ENCODE data around the gene CCT7.

DNA sequence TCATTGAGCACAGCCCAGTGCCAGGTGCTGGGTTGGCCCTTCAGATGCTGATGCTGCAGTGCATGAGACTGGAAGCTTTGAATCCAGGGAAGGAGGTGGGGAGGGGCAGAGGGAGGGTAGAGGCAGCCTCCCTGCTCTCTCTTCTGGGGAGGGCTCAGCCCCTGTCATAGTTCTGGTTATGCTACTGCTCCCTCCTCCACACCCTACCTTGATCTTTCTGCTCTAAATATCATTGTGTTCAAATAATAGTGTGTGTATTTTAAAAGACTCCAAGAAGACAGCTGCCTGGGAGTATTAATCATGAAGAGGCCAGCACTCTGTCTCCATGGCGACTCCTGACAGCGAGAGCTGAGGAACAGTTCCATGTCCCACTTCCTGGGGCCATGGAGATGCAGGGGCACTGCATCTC lies 63.0 kb downstream of the CCT7 start:
- TF ChIP-seq, protein P1, sequence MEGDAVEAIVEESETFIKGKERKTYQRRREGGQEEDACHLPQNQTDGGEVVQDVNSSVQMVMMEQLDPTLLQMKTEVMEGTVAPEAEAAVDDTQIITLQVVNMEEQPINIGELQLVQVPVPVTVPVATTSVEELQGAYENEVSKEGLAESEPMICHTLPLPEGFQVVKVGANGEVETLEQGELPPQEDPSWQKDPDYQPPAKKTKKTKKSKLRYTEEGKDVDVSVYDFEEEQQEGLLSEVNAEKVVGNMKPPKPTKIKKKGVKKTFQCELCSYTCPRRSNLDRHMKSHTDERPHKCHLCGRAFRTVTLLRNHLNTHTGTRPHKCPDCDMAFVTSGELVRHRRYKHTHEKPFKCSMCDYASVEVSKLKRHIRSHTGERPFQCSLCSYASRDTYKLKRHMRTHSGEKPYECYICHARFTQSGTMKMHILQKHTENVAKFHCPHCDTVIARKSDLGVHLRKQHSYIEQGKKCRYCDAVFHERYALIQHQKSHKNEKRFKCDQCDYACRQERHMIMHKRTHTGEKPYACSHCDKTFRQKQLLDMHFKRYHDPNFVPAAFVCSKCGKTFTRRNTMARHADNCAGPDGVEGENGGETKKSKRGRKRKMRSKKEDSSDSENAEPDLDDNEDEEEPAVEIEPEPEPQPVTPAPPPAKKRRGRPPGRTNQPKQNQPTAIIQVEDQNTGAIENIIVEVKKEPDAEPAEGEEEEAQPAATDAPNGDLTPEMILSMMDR (IDR thresholded peaks at IDR 0.05; ENCODE audit: poor library complexity, severe bottlenecking) = no peak
- TF ChIP-seq REST (IDR thresholded peaks at IDR 0.05; ENCODE audit: borderline replicate concordance) = peak; percentile 91
- TF ChIP-seq POLR2AphosphoS5 (IDR thresholded peaks at IDR 0.05) = peak; percentile 59

Measured in neural cell (in vitro differentiated cells).